HEK293T (cell line): ENCODE measurements around the gene FBLN2.
"Not testable (repeated sequence)": the region's sequence is repeated elsewhere in the genome, so short reads cannot be mapped to it uniquely, and the experiment has no call there.

Experiments
- CTCF ChIA-PET: fragments of 350-600 bp; formaldehyde crosslinking; extraction: SDS; loops from one replicate; lab custom pipeline; 2021; ENCODE audit warnings: antibody characterized with exemption, inconsistent platforms; lab: Yijun Ruan, JAX
- POLR2A ChIA-PET: fragments of 350-600 bp; formaldehyde crosslinking; extraction: SDS; loops from one replicate; lab custom pipeline; 2020; ENCODE audit warnings: antibody characterized with exemption, inconsistent platforms; lab: Yijun Ruan, JAX
- DNase-seq: peaks from one replicate; pipeline ENCODE4 v3.0.0; 2012; ENCODE audit warnings: mixed read lengths; ENCODE audit errors: extremely low spot score
- ARNT ChIP-seq: fragments of 450-650 bp; IDR thresholded peaks from 2 replicates; pipeline ENCODE4 v1.6.1; 2017; ENCODE audit warnings: mild to moderate bottlenecking
- BHLHE40 ChIP-seq: fragments of 450-650 bp; IDR thresholded peaks from 2 replicates; pipeline ENCODE4 v1.6.1; 2016; ENCODE audit warnings: mild to moderate bottlenecking, moderate library complexity, borderline replicate concordance
- CTBP1 ChIP-seq: fragments of 450-650 bp; IDR thresholded peaks from 2 replicates; pipeline ENCODE4 v1.6.1; 2016; ENCODE audit warnings: borderline replicate concordance
- ELF4 ChIP-seq: fragments of 450-650 bp; IDR thresholded peaks from 2 replicates; pipeline ENCODE4 v1.6.1; 2017; ENCODE audit warnings: antibody characterized with exemption
- FOXA1 ChIP-seq: fragments of 450-650 bp; IDR thresholded peaks from 2 replicates; pipeline ENCODE4 v1.6.1; 2016; ENCODE audit warnings: mild to moderate bottlenecking
- FOXK2 ChIP-seq: fragments of 450-650 bp; IDR thresholded peaks from 2 replicates; pipeline ENCODE4 v1.6.1; 2016; ENCODE audit warnings: mild to moderate bottlenecking
- FOXM1 ChIP-seq: fragments of 450-650 bp; IDR thresholded peaks from 2 replicates; pipeline ENCODE4 v1.6.1; 2017; ENCODE audit warnings: mild to moderate bottlenecking, borderline replicate concordance
- HDGF ChIP-seq: fragments of 450-650 bp; IDR thresholded peaks from 2 replicates; pipeline ENCODE4 v1.6.1; 2017; ENCODE audit warnings: antibody characterized with exemption, borderline replicate concordance
- L3MBTL2 ChIP-seq: fragments of 450-650 bp; conservative IDR thresholded peaks from 2 replicates; pipeline ENCODE4 v1.6.1; 2016; ENCODE audit warnings: mild to moderate bottlenecking
- LEF1 ChIP-seq: fragments of 450-650 bp; IDR thresholded peaks from 2 replicates; pipeline ENCODE4 v1.6.1; 2017; ENCODE audit warnings: mild to moderate bottlenecking, borderline replicate concordance
- NFRKB ChIP-seq: fragments of 450-650 bp; IDR thresholded peaks from 2 replicates; pipeline ENCODE4 v1.6.1; 2016; ENCODE audit warnings: mild to moderate bottlenecking, moderate library complexity
- PKNOX1 ChIP-seq: fragments of 450-650 bp; IDR thresholded peaks from 2 replicates; pipeline ENCODE4 v1.6.1; 2016
- SP1 ChIP-seq: fragments of 450-650 bp; IDR thresholded peaks from 2 replicates; pipeline ENCODE4 v1.6.1; 2017
- SUZ12 ChIP-seq: fragments of 450-650 bp; IDR thresholded peaks from 2 replicates; pipeline ENCODE4 v1.6.1; 2016; ENCODE audit warnings: mild to moderate bottlenecking
- TARDBP ChIP-seq: fragments of 450-650 bp; IDR thresholded peaks from 2 replicates; pipeline ENCODE4 v1.6.1; 2016
- ZNF384 ChIP-seq: fragments of 450-650 bp; IDR thresholded peaks from 2 replicates; pipeline ENCODE4 v1.6.1; 2016

Gene FBLN2

GRCh38 chr3:13559764-13560525, 11.0 kb downstream of the FBLN2 start:
- POLR2A ChIA-PET = no interaction called here
- no peak for DNase-seq
- TF ChIP-seq ELF4 = no peak
- TF ChIP-seq SP1 = no peak
- no peak for TF ChIP-seq FOXK2
- no peak for TF ChIP-seq ARNT
- TF ChIP-seq NFRKB = no peak
- TF ChIP-seq FOXM1 = no peak
- no peak for TF ChIP-seq BHLHE40
- no peak for TF ChIP-seq TARDBP
- no peak for TF ChIP-seq FOXA1
- TF ChIP-seq SUZ12 = no peak
- TF ChIP-seq CTBP1 = no peak
- TF ChIP-seq L3MBTL2 = no peak
- TF ChIP-seq LEF1 = no peak
- TF ChIP-seq ZNF384 = no peak
- CTCF ChIA-PET = interaction anchor here (0.7 to 1.3 kb wide), 2 partner anchors 70 to 88 kb away, joined by 3 to 4 read pairs; no protein-coding TSS in a partner anchor

GRCh38 chr3:13561376-13561775, 12.5 kb downstream of the FBLN2 start:
- ChIA-PET CTCF (no interaction called here), POLR2A (no interaction called here)
- no peak for DNase-seq
- no peak for TF ChIP-seq LEF1
- TF ChIP-seq SP1 = no peak
- TF ChIP-seq FOXM1 = no peak
- TF ChIP-seq BHLHE40 = no peak
- TF ChIP-seq ARNT = no peak
- TF ChIP-seq SUZ12 = no peak
- TF ChIP-seq FOXK2 = no peak
- no peak for TF ChIP-seq ELF4
- no peak for TF ChIP-seq HDGF

- DNase-seq = no peak
- CTCF ChIA-PET = no interaction called here
- POLR2A ChIA-PET = interaction anchor here (1.0 kb wide), 1 partner anchor 26 kb away, joined by 3 read pairs; no protein-coding TSS in a partner anchor
- TF ChIP-seq FOXA1 (no peak), PKNOX1 (no peak), ELF4 (no peak), ARNT (no peak), LEF1 (no peak), ZNF384 (no peak), FOXK2 (no peak), L3MBTL2 (no peak), HDGF (no peak), SUZ12 (no peak), SP1 (no peak), FOXM1 (no peak), BHLHE40 (no peak), NFRKB (no peak), CTBP1 (no peak), TARDBP (no peak)
These were observed 13.0 kb downstream of the FBLN2 start for GRCh38 chr3:13561967-13562366.

GRCh38 chr3:13562421-13562820, 13.5 kb downstream of the FBLN2 start:
- CTCF ChIA-PET, DNase-seq: not testable (repeated sequence)
- POLR2A ChIA-PET = interaction anchor here (1.0 kb wide), 1 partner anchor 26 kb away, joined by 3 read pairs; no protein-coding TSS in a partner anchor

- CTCF ChIA-PET = no interaction called here
- POLR2A ChIA-PET = no interaction called here
- no peak for DNase-seq
- TF ChIP-seq HDGF = no peak
- no peak for TF ChIP-seq ARNT
- TF ChIP-seq L3MBTL2 = no peak
These were observed 14.4 kb downstream of the FBLN2 start for GRCh38 chr3:13563321-13563720.

GRCh38 chr3:13563911-13564310, 15.0 kb downstream of the FBLN2 start:
- CTCF ChIA-PET = no interaction called here
- DNase-seq = no peak
- TF ChIP-seq FOXA1 = no peak
- no peak for TF ChIP-seq CTBP1
- TF ChIP-seq TARDBP = no peak
- no peak for TF ChIP-seq ELF4
- no peak for TF ChIP-seq BHLHE40
- POLR2A ChIA-PET = no interaction called here

- POLR2A ChIA-PET = no interaction called here
- CTCF ChIA-PET = no interaction called here
- DNase-seq = no peak
- no peak for TF ChIP-seq BHLHE40
- TF ChIP-seq FOXM1 = no peak
- TF ChIP-seq L3MBTL2 = no peak
- TF ChIP-seq PKNOX1 = no peak
These were observed 16.0 kb downstream of the FBLN2 start for GRCh38 chr3:13564751-13565560.
